ENCODE measurements around the gene BFSP1.

BFSP1 gene

GRCh38 chr20:17558154-17558940 lies 27.2 kb upstream of the BFSP1 start:
- in situ Hi-C loops (cut with MboI; ENCODE audit: low sequenced_read_pairs), result no loop called here

GRCh38 chr20:17557675-17558006 lies 26.5 kb upstream of the BFSP1 start:
- in situ Hi-C loops (cut with MboI; ENCODE audit: low sequenced_read_pairs), result no loop called here

- in situ Hi-C loops (cut with MboI; ENCODE audit: low sequenced_read_pairs), result no loop called here
Measured at GRCh38 chr20:17556837-17557674, 25.9 kb upstream of the BFSP1 start.

- in situ Hi-C loops (cut with MboI; ENCODE audit: low sequenced_read_pairs), result no loop called here
Measured at GRCh38 chr20:17555106-17555505, 23.9 kb upstream of the BFSP1 start.

GRCh38 chr20:17549131-17549530 lies 18.0 kb upstream of the BFSP1 start:
- in situ Hi-C loops (cut with MboI; ENCODE audit: low sequenced_read_pairs), result no loop called here

- in situ Hi-C loops (cut with MboI; ENCODE audit: low sequenced_read_pairs), result no loop called here
Measured at GRCh38 chr20:17545127-17545526, 13.9 kb upstream of the BFSP1 start.

- in situ Hi-C loops (cut with MboI; ENCODE audit: low sequenced_read_pairs), result no loop called here
Measured at GRCh38 chr20:17543531-17544131, 12.5 kb upstream of the BFSP1 start.

GRCh38 chr20:17542993-17543412 lies 11.8 kb upstream of the BFSP1 start:
- in situ Hi-C loops (cut with MboI; ENCODE audit: low sequenced_read_pairs), result no loop called here

GRCh38 chr20:17542481-17542880 lies 11.3 kb upstream of the BFSP1 start:
- in situ Hi-C loops (cut with MboI; ENCODE audit: low sequenced_read_pairs), result no loop called here

- in situ Hi-C loops (cut with MboI; ENCODE audit: low sequenced_read_pairs), result no loop called here
Measured at GRCh38 chr20:17541996-17542395, 10.8 kb upstream of the BFSP1 start.

GRCh38 chr20:17541596-17541995 lies 10.4 kb upstream of the BFSP1 start:
- in situ Hi-C loops (cut with MboI; ENCODE audit: low sequenced_read_pairs), result no loop called here

- in situ Hi-C loops (cut with MboI; ENCODE audit: low sequenced_read_pairs), result no loop called here
Measured at GRCh38 chr20:17538517-17539170, 7.5 kb upstream of the BFSP1 start.

- in situ Hi-C loops (cut with MboI; ENCODE audit: low sequenced_read_pairs), result no loop called here
Measured at GRCh38 chr20:17537959-17538358, 6.8 kb upstream of the BFSP1 start.

- in situ Hi-C loops (cut with MboI; ENCODE audit: low sequenced_read_pairs), result no loop called here
Measured at GRCh38 chr20:17536944-17537444, 5.8 kb upstream of the BFSP1 start.

- in situ Hi-C loops (cut with MboI; ENCODE audit: low sequenced_read_pairs), result no loop called here
Measured at GRCh38 chr20:17534077-17534476, 2.9 kb upstream of the BFSP1 start.

GRCh38 chr20:17533396-17533795 lies 2.2 kb upstream of the BFSP1 start:
- in situ Hi-C loops (cut with MboI; ENCODE audit: low sequenced_read_pairs), result no loop called here

GRCh38 chr20:17531665-17532025 lies 466 bp upstream of the BFSP1 start:
- in situ Hi-C loops (cut with MboI; ENCODE audit: low sequenced_read_pairs), result no loop called here

- in situ Hi-C loops (cut with MboI; ENCODE audit: low sequenced_read_pairs), result no loop called here
Measured at GRCh38 chr20:17530153-17530552, 1.0 kb downstream of the BFSP1 start.

GRCh38 chr20:17529586-17529985 lies 1.6 kb downstream of the BFSP1 start:
- in situ Hi-C loops (cut with MboI; ENCODE audit: low sequenced_read_pairs), result no loop called here

- in situ Hi-C loops (cut with MboI; ENCODE audit: low sequenced_read_pairs), result no loop called here
Measured at GRCh38 chr20:17525650-17526049, 5.5 kb downstream of the BFSP1 start.

GRCh38 chr20:17525132-17525531 lies 6.0 kb downstream of the BFSP1 start:
- in situ Hi-C loops (cut with MboI; ENCODE audit: low sequenced_read_pairs), result no loop called here

Data from HL-60/S4 treated with phorbol 12-myristate 13-acetate at 8.2 ng/mL for 4 days and 3 days (cell line).